HAP-1 (cell line): ENCODE results near the gene GABRD.

Experiments used
- DNase-seq, 2 experiments: peaks; one replicate each; pipeline ENCODE4 v3.0.0-alpha.2; 2016 to 2020; ENCODE audit warnings: low spot score in 2 of 2
- H3K27me3 ChIP-seq: fragments of 250-450 bp; sonication (Bioruptor Pico); 2 replicates; pipeline ENCODE4 v1.5.1; 2020; ENCODE audit warnings: low read depth, mild to moderate bottlenecking, moderate library complexity
- H3K36me3 ChIP-seq: fragments of 250-450 bp; sonication (Bioruptor Pico); replicated peaks from 2 replicates; pipeline ENCODE4 v1.5.1; 2020; ENCODE audit warnings: mild to moderate bottlenecking
- H3K4me1 ChIP-seq: fragments of 250-450 bp; sonication (Bioruptor Pico); 2 replicates; pipeline ENCODE4 v1.5.1; 2020; ENCODE audit warnings: mild to moderate bottlenecking
- H3K4me3 ChIP-seq: fragments of 250-450 bp; sonication (Bioruptor Pico); 2 replicates; pipeline ENCODE4 v1.5.1; 2020; ENCODE audit warnings: mild to moderate bottlenecking, moderate library complexity
- H3K9me3 ChIP-seq: fragments of 250-450 bp; sonication (Bioruptor Pico); 2 replicates; pipeline ENCODE4 v1.5.1; 2020; ENCODE audit warnings: mild to moderate bottlenecking, moderate library complexity
- in situ Hi-C: fragments of 300-500 bp; cut with MboI; formaldehyde crosslinking; loops from 3 replicates; pipeline ENCODE4 v1.14.3; 2020; ENCODE audit warnings: low sequenced_read_pairs, inconsistent platforms, mixed read lengths

Gene GABRD

DNA sequence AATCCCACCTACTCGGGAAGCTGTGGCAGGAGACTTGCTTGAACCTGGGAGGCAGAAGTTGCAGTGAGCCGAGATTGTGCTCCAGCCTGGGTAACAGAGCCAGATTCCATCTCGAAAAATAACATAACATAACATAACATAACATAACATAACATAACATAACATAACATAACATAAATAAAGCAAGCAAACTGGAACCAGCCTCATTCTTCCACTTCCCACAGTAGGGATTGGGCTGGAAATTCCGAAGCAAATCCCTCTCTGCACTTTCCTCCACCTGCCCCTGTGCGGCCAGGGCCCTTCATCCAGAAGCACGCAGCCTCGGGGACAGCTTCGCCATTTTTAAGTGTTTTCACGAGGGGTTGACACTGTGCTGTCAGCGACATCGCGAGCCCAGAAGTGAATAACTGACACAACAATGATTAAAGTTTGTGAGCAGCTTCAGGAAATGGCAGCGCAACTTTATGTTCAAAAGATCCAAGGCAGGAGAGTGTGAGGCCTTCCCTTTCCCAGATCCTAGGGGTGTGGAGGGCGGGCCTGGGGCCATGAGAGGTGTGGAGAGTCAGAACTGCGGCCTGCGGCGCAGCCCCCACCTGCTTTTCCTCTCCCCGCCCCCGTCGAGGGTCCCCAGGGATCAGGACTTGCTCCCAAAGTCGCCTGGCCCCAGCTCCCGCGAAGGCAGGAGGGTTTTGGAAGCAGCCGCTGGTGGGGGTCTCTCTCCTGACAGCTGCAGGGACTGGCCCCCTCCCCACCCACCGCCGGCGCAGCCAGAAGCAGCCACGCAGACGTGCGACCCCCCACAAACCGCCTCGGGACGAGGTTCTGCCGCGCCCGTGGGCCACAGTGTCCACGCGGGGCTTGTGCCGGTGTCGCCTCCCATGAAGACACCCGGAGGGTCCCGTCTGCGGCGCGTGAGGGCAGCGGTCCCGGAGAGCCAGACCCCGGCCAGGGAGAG, 651 bp upstream of the GABRD start:
- Histone ChIP-seq H3K4me3 (no peak overlapping the region), H3K36me3 (no peaks in the 10 kb centered on the region), H3K9me3 (no peaks in the 10 kb centered on the region), H3K27me3 (peaks cover 23% of the 10 kb centered on the region), H3K4me1 (peaks cover 2% of the 10 kb centered on the region; the same call in 1 of the 2 replicates)
- no peak for DNase-seq
- in situ Hi-C loops, result no loop called here

DNA sequence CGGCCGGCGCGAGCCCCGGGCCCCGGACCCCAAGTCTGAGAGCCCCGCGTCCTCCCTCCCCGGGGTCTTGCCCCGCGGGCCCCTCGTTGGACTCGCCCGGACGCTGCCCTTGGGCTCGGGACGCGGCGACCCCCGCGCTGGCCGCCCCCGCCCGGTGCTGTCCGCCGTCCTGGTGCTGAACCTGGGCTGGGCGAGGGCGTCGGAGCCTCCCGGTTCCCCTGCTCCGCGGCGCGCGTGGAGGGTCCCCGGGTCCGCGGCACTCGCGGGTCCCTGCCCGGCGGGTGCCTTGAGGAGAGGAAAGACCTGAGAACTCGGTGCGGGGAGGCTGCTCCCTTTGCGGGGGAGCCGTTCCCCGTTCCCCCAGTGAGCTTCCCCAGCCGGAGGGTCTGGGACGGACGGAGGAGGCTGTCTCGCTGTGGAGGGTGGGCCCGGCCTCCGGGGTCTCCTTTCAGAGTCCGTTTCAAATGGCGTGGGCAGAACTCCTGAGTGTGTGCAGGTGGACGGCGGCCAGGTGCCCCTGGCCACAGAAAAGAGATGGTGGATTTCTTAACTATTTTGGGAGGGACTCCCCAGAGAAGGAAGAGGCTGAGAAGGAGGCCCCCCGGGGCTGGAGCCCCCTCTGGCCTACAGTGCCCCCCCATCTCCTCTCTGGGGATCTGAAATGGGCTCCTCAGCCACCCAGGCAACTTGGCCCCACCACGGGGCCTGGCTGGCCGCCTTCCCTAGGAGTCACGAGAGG, 595 bp downstream of the GABRD start:
- Histone ChIP-seq H3K9me3 (no peaks in the 10 kb centered on the region), H3K36me3 (no peaks in the 10 kb centered on the region), H3K27me3 (peaks cover 23% of the 10 kb centered on the region), H3K4me1 (peaks cover 2% of the 10 kb centered on the region; the same call in 1 of the 2 replicates), H3K4me3 (peak overlapping the region; percentile 16; the same call in 1 of the 2 replicates)
- peak in 1 of 2 experiments; percentile 60 for DNase-seq
- in situ Hi-C loops, result no loop called here

DNA sequence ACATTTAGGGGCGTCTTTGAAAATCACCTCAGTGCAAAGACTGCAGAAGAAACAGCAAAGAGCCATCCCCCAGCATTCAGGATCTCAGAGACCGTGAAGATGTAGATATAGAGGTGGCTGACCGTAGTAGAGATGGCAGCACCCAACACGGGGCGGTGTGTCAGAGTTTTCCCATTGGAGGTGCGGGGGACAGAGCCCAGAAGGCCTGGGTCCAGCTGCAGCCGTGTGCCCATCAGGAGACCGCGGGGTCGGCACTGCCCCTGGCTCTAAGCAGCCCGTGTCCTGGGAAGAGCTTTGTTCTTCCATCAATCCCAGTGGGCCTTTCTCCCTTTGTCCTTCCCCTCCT, 1.1 kb downstream of the GABRD start:
- in situ Hi-C loops, result no loop called here
- peaks cover 23% of the 10 kb centered on the region for H3K27me3 ChIP-seq
- no peak overlapping the region for H3K4me3 ChIP-seq
- no peaks in the 10 kb centered on the region for H3K36me3 ChIP-seq
- no peaks in the 10 kb centered on the region for H3K9me3 ChIP-seq
- H3K4me1 ChIP-seq, result peaks cover 2% of the 10 kb centered on the region; the same call in 1 of the 2 replicates
- no peak for DNase-seq

DNA sequence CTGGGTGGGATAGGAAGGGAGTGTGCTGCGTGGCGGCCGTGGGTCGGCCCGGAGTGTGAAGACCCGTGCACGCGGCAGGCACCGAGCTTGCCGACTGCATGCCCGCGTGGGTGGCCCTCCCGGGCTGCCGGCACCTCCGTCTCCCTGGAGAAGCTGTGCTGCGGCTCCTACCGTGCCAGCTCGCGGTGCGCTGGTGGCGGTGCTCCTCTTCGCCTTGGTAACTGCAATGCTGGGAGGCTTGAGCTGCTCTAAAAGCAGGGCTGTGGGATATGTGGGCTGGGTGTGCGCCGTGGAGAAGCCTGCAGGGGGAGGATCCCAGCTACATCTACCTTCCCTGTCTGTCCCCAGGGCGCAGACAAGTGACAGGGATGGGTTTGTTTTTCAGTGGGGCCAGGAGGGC, 2.4 kb downstream of the GABRD start:
- no peak overlapping the region for H3K4me3 ChIP-seq
- peaks cover 2% of the 10 kb centered on the region; the same call in 1 of the 2 replicates for H3K4me1 ChIP-seq
- no peak for DNase-seq
- H3K9me3 ChIP-seq, result no peaks in the 10 kb centered on the region
- in situ Hi-C loops, result no loop called here
- H3K36me3 ChIP-seq, result no peaks in the 10 kb centered on the region
- H3K27me3 ChIP-seq, result peaks cover 28% of the 10 kb centered on the region

- H3K4me3 ChIP-seq, result no peak overlapping the region
- in situ Hi-C loops, result no loop called here
- H3K27me3 ChIP-seq, result peaks cover 28% of the 10 kb centered on the region
Measured at GRCh38 chr1:2022063-2022770, 3.1 kb downstream of the GABRD start.

DNA sequence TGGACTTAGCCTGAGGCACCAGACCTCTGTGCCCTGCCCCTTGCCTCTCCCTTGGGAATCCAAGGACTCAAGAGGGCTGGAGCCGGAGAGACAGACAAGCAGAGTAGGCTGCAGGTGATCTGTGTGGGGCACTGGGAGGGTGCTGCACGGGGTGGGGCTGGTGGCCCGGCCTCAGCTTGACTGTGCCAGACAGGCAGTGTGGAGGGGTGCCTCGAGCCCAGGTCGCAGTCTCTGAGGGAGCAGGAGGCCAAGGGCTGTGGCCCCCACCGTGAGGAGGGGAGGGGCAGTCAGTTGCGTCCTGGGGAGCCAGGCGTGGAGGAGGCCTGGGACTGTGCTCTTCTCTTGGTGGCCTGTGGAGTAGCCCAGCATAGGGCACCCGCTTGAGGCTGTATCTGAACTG, 4.0 kb downstream of the GABRD start:
- in situ Hi-C loops, result no loop called here
- Histone ChIP-seq H3K27me3 (peaks cover 28% of the 10 kb centered on the region), H3K36me3 (no peaks in the 10 kb centered on the region), H3K4me1 (peaks cover 2% of the 10 kb centered on the region; the same call in 1 of the 2 replicates), H3K4me3 (no peak overlapping the region), H3K9me3 (no peaks in the 10 kb centered on the region)
- DNase-seq, result no peak

More at GRCh38 chr1:2022063-2022770, 3.1 kb downstream of the GABRD start:
- Histone ChIP-seq H3K36me3 (no peaks in the 10 kb centered on the region), H3K9me3 (no peaks in the 10 kb centered on the region), H3K4me1 (peaks cover 2% of the 10 kb centered on the region; the same call in 1 of the 2 replicates)
- no peak for DNase-seq

- in situ Hi-C loops, result no loop called here
- Histone ChIP-seq H3K36me3 (no peaks in the 10 kb centered on the region), H3K4me3 (no peak overlapping the region), H3K4me1 (peaks cover 2% of the 10 kb centered on the region; the same call in 1 of the 2 replicates), H3K27me3 (peaks cover 28% of the 10 kb centered on the region), H3K9me3 (no peaks in the 10 kb centered on the region)
- DNase-seq, result no peak
Measured at GRCh38 chr1:2024451-2024850, 5.3 kb downstream of the GABRD start.

DNA sequence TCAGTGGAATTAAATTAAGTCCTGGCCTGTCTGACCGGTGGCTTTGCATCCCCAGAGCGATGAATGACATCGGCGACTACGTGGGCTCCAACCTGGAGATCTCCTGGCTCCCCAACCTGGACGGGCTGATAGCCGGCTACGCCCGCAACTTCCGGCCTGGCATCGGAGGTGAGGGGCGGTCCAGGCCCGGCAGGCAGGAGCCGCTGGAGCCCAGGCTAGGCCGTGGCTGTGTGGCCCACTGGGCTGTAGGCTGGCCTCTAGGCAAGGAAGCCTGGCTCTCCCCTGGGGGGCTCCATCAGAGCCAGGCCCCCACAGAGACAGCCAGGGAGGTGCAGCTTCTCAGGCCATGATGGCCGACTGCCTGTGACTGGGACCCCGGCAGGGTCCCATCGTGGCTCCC, 5.7 kb downstream of the GABRD start:
- no peaks in the 10 kb centered on the region for H3K9me3 ChIP-seq
- in situ Hi-C loops, result no loop called here
- no peak for DNase-seq
- H3K36me3 ChIP-seq, result no peaks in the 10 kb centered on the region
- no peak overlapping the region for H3K4me3 ChIP-seq
- H3K27me3 ChIP-seq, result peaks cover 24% of the 10 kb centered on the region
- no peaks in the 10 kb centered on the region; the same call in 1 of the 2 replicates for H3K4me1 ChIP-seq

DNA sequence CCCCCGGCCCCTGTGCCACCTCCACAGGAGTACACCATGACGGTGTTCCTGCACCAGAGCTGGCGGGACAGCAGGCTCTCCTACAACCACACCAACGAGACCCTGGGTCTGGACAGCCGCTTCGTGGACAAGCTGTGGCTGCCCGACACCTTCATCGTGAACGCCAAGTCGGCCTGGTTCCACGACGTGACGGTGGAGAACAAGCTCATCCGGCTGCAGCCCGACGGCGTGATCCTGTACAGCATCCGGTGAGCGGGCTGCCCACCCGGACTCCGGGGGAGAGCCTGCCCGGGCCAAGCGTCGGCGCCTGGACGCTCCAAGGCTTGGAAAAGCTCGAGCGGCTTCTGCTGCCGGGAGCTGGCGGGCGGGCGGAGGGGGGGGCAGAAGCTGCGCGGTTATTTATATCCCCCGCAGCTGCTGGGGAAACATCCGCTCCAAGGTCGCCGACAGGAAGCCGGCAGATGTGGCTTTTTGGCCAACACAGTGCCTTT, 6.4 kb downstream of the GABRD start:
- Histone ChIP-seq H3K27me3 (peaks cover 18% of the 10 kb centered on the region), H3K4me1 (no peaks in the 10 kb centered on the region), H3K9me3 (no peaks in the 10 kb centered on the region), H3K36me3 (no peaks in the 10 kb centered on the region), H3K4me3 (no peak overlapping the region)
- in situ Hi-C loops, result no loop called here
- DNase-seq, result no peak

DNA sequence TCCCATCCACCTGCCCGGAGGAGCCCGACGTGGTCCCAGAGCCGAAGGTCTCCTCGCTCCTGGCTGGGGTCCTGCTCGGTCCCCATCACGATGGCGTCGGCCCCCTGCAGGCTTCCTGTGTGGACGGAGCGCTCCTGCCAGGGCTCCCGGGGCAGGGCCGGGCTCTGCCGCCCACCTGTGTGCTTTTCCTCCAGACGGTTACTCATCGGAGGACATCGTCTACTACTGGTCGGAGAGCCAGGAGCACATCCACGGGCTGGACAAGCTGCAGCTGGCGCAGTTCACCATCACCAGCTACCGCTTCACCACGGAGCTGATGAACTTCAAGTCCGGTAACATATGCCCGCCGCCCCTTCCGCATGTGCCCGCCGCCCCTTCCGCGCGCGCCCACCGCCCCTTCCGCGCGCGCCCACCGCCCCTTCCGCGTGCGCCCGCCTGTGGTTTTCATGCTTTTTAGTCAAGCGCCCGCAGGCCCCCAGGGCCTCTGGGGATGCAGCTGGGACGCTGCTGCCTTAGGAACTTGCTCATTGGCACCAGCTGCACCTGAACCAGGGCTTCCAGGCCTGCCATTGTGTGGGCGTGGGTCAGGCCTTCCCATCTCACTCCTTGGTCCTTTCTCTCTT, 8.9 kb downstream of the GABRD start:
- no peak for DNase-seq
- no peak overlapping the region for H3K4me3 ChIP-seq
- no peaks in the 10 kb centered on the region for H3K36me3 ChIP-seq
- peaks cover 5% of the 10 kb centered on the region; the same call in 1 of the 2 replicates for H3K27me3 ChIP-seq
- no peaks in the 10 kb centered on the region for H3K4me1 ChIP-seq
- H3K9me3 ChIP-seq, result no peaks in the 10 kb centered on the region
- in situ Hi-C loops, result no loop called here

DNA sequence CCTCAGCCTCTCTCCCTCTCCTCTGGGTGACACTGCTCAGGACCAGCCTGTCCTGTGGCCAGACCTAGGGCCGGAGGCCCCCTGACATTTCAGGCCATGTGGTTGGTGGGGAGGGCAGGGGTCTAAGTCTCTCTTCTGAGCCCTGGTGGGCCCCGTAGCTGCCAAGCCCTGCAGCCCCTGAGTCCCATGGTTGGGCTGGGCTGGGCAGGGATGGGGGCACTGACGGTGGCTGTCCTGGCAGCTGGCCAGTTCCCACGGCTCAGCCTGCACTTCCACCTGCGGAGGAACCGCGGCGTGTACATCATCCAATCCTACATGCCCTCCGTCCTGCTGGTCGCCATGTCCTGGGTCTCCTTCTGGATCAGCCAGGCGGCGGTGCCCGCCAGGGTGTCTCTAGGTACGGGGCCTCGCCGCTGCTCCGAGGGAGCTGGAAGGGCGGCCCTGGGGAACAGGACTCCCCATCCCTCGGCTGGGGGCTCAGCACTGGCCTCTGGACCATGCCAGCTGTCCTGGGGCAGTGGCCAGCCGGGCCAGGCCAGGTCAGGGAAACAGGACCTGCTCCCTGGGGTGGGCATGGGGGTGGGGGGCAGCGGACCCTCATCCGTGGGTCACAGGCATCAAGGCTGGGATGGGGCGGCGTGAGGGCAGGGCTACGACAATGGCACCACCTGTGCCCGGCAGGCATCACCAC, 9.9 kb downstream of the GABRD start:
- H3K27me3 ChIP-seq, result peaks cover 5% of the 10 kb centered on the region; the same call in 1 of the 2 replicates
- H3K4me1 ChIP-seq, result no peaks in the 10 kb centered on the region
- in situ Hi-C loops, result no loop called here
- H3K4me3 ChIP-seq, result no peak overlapping the region
- H3K36me3 ChIP-seq, result no peaks in the 10 kb centered on the region
- DNase-seq, result no peak
- no peaks in the 10 kb centered on the region for H3K9me3 ChIP-seq

- in situ Hi-C loops, result no loop called here
- Histone ChIP-seq H3K9me3 (no peaks in the 10 kb centered on the region), H3K27me3 (peaks cover 5% of the 10 kb centered on the region; the same call in 1 of the 2 replicates), H3K4me1 (no peaks in the 10 kb centered on the region), H3K4me3 (no peak overlapping the region), H3K36me3 (no peaks in the 10 kb centered on the region)
- no peak for DNase-seq
Measured at GRCh38 chr1:2029561-2029960, 10.4 kb downstream of the GABRD start.
